ENCODE results near the gene SLC1A6.

SLC1A6 gene

DNA sequence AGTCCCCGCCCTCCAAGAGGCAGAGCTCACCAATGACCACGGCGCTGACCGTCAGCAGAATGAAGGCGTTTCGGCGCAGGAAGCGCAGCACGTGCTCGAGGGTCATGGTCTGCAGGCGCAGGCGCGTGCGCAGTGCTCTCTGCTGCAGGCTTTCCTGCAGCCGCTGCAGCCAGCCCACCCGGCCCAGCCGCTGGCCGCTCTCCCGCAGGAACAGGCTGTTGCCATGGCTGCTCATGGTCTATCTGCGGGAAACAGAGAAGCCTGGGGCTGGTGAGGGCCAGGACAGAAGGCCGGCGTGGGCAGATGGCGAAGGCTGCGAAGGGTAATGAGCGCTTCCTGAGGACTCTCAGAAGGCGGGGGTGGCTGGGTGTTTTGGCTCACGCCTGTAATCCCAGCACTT is 7.0 kb downstream of the SLC1A6 start:
- Histone ChIP-seq H3K27ac (ENCODE audit: low read length) (no peak overlapping the region), H3K9me2 (replicated peaks; ENCODE audit: insufficient read depth, low read length) (no peaks in the 10 kb centered on the region), H3K4me2 (ENCODE audit: low read depth, low read length) (no peak overlapping the region), H4K20me1 (ENCODE audit: insufficient read depth, low read length) (no peaks in the 10 kb centered on the region), H3K79me2 (ENCODE audit: low read length) (no peaks in the 10 kb centered on the region), H2AFZ (ENCODE audit: low read length) (no peak overlapping the region), H3K4me3 (ENCODE audit: low read length) (no peak overlapping the region), H3K36me3 (replicated peaks; ENCODE audit: insufficient read depth, low read length) (no peaks in the 10 kb centered on the region), H3K27me3 (replicated peaks; ENCODE audit: insufficient read depth, low read length) (peaks cover 86% of the 10 kb centered on the region), H3K9ac (ENCODE audit: low read length) (no peak overlapping the region), H3K4me1 (ENCODE audit: low read length) (no peaks in the 10 kb centered on the region), H3K9me3 (replicated peaks; ENCODE audit: insufficient read depth, low read length) (no peaks in the 10 kb centered on the region), H3F3A (ENCODE audit: insufficient read depth, low read length) (no peaks in the 10 kb centered on the region)
- no peak for DNase-seq
- TF ChIP-seq EZH2phosphoT487 (IDR thresholded peaks at IDR 0.05; ENCODE audit: low read length) (no peak), EZH2 (optimal IDR thresholded peaks at IDR 0.05; ENCODE audit: low read depth, low read length) (no peak)
- TF ChIP-seq, protein P1, sequence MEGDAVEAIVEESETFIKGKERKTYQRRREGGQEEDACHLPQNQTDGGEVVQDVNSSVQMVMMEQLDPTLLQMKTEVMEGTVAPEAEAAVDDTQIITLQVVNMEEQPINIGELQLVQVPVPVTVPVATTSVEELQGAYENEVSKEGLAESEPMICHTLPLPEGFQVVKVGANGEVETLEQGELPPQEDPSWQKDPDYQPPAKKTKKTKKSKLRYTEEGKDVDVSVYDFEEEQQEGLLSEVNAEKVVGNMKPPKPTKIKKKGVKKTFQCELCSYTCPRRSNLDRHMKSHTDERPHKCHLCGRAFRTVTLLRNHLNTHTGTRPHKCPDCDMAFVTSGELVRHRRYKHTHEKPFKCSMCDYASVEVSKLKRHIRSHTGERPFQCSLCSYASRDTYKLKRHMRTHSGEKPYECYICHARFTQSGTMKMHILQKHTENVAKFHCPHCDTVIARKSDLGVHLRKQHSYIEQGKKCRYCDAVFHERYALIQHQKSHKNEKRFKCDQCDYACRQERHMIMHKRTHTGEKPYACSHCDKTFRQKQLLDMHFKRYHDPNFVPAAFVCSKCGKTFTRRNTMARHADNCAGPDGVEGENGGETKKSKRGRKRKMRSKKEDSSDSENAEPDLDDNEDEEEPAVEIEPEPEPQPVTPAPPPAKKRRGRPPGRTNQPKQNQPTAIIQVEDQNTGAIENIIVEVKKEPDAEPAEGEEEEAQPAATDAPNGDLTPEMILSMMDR (IDR thresholded peaks at IDR 0.05; ENCODE audit: low read length) = no peak

DNA sequence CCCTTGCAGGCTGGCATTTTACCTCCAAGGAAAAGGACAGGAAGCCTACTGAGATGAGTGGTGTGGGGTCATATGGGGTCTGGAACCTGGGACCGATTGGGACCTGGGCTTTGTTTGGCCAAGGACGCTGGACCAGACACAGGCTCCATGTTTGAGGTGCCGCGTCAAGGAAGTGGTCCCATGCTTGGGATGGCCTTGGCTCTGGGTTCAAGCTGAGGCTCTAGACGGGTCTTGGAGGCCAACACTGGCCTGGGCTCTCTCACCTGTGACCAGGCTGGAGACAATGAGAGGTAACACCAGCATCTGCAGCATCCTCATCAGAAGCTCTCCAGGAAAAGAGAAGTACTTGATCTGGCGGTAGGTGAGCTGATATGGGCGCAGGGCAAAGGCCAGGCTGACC is 8.2 kb downstream of the SLC1A6 start:
- Histone ChIP-seq H3K27ac (ENCODE audit: low read length) (no peak overlapping the region), H3K4me3 (ENCODE audit: low read length) (no peak overlapping the region), H3K4me1 (ENCODE audit: low read length) (no peaks in the 10 kb centered on the region), H3K4me2 (ENCODE audit: low read depth, low read length) (no peak overlapping the region), H3K9me3 (replicated peaks; ENCODE audit: insufficient read depth, low read length) (no peaks in the 10 kb centered on the region), H2AFZ (ENCODE audit: low read length) (no peak overlapping the region), H3K27me3 (replicated peaks; ENCODE audit: insufficient read depth, low read length) (peaks cover 83% of the 10 kb centered on the region), H4K20me1 (ENCODE audit: insufficient read depth, low read length) (no peaks in the 10 kb centered on the region), H3F3A (ENCODE audit: insufficient read depth, low read length) (no peaks in the 10 kb centered on the region), H3K79me2 (ENCODE audit: low read length) (no peaks in the 10 kb centered on the region), H3K9ac (ENCODE audit: low read length) (no peak overlapping the region), H3K36me3 (replicated peaks; ENCODE audit: insufficient read depth, low read length) (no peaks in the 10 kb centered on the region), H3K9me2 (replicated peaks; ENCODE audit: insufficient read depth, low read length) (no peaks in the 10 kb centered on the region)
- no peak for DNase-seq
- TF ChIP-seq, protein P1 (IDR thresholded peaks at IDR 0.05; ENCODE audit: low read length) = no peak
- TF ChIP-seq EZH2 (optimal IDR thresholded peaks at IDR 0.05; ENCODE audit: low read depth, low read length) (no peak), EZH2phosphoT487 (IDR thresholded peaks at IDR 0.05; ENCODE audit: low read length) (no peak)

DNA sequence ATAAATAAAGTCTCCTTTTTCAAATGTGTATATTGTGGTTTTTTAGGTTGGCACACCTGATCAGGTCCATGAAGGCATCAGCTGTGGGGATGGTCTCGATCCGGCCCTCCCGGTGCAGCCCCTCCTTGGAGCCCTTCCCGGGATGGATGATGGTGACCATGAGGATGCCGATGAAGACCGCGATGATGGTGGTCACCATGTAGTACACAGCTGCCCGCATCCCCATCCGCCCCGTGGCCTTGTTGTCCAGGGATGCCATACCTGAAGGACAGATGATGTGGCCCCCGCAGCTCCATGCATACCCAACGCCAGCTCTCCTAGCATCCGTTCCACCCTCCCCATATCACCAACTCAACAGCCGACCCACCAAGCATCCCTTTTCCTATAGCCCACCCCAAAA is 11.4 kb downstream of the SLC1A6 start:
- Histone ChIP-seq H3K27me3 (replicated peaks; ENCODE audit: insufficient read depth, low read length) (peaks cover 73% of the 10 kb centered on the region), H3K4me3 (ENCODE audit: low read length) (no peak overlapping the region), H3K4me2 (ENCODE audit: low read depth, low read length) (no peak overlapping the region), H3K4me1 (ENCODE audit: low read length) (no peaks in the 10 kb centered on the region), H2AFZ (ENCODE audit: low read length) (no peak overlapping the region), H3K9ac (ENCODE audit: low read length) (no peak overlapping the region), H4K20me1 (ENCODE audit: insufficient read depth, low read length) (no peaks in the 10 kb centered on the region), H3K27ac (ENCODE audit: low read length) (no peak overlapping the region), H3K79me2 (ENCODE audit: low read length) (no peaks in the 10 kb centered on the region), H3F3A (ENCODE audit: insufficient read depth, low read length) (no peaks in the 10 kb centered on the region), H3K9me2 (replicated peaks; ENCODE audit: insufficient read depth, low read length) (no peaks in the 10 kb centered on the region), H3K9me3 (replicated peaks; ENCODE audit: insufficient read depth, low read length) (no peaks in the 10 kb centered on the region), H3K36me3 (replicated peaks; ENCODE audit: insufficient read depth, low read length) (no peaks in the 10 kb centered on the region)
- TF ChIP-seq, protein P1 (IDR thresholded peaks at IDR 0.05; ENCODE audit: low read length) = no peak
- TF ChIP-seq EZH2 (optimal IDR thresholded peaks at IDR 0.05; ENCODE audit: low read depth, low read length) = no peak
- DNase-seq = no peak

All from MM.1S (cell line).